ENCODE results near the gene VGLL4. TPM values are rescaled to one million over a fixed set of nuclear protein-coding genes. Genes with fewer than 3 reads are reported as not detected.

VGLL4 gene
- total RNA-seq, 1 experiment from 2014 or later = 46.3 TPM

- intact Hi-C loops (cut with micrococcal nuclease) = no loop called here
- BruUV-seq (replicated peaks) = no TSS peak
- DNase-seq = no peak
- H3K9ac ChIP-seq (ENCODE audit: low read length) = no peak overlapping the region
- no peak overlapping the region for H3K4me2 ChIP-seq (ENCODE audit: low read length)
- no peaks in the 10 kb centered on the region for H3K27me3 ChIP-seq (ENCODE audit: low read length)
- ChIA-PET POLR2A (ENCODE audit: unreplicated experiment) (no interaction called here), CTCF (no interaction called here)
- H4K20me1 ChIP-seq (ENCODE audit: low read length) = peaks cover 41% of the 10 kb centered on the region; the same call in 1 of the 2 replicates
- H3K36me3 ChIP-seq (ENCODE audit: low read depth, low read length) = peaks cover 5% of the 10 kb centered on the region; the same call in 1 of the 2 replicates
- H3K9me2 ChIP-seq (replicated peaks; ENCODE audit: low read length) = no peaks in the 10 kb centered on the region
- ATAC-seq = no peak
- no peak overlapping the region for H2AFZ ChIP-seq (ENCODE audit: low read length)
- peaks cover 10% of the 10 kb centered on the region; the same call in 1 of the 2 replicates for H3K4me1 ChIP-seq (ENCODE audit: insufficient read depth, low read length)
- TF ChIP-seq EZH2phosphoT487 (IDR thresholded peaks at IDR 0.05; ENCODE audit: borderline replicate concordance, low read length) = no peak
- no peak for TF ChIP-seq CTCF (conservative IDR thresholded peaks at IDR 0.05; ENCODE audit: low read depth, low read length)
- TF ChIP-seq EZH2 (IDR thresholded peaks at IDR 0.05; ENCODE audit: low read length, unreplicated experiment) = no peak
- no peak overlapping the region for H3K27ac ChIP-seq (ENCODE audit: low read length)
- H3K4me3 ChIP-seq (ENCODE audit: low read length) = no peak overlapping the region
- peaks cover 100% of the 10 kb centered on the region for H3K79me2 ChIP-seq (ENCODE audit: low read length)
- no peaks in the 10 kb centered on the region for H3F3A ChIP-seq (ENCODE audit: low read length, unreplicated experiment)
- no peaks in the 10 kb centered on the region for H3K9me3 ChIP-seq (ENCODE audit: low read length)
Observed at GRCh38 chr3:11589706-11590105, 54.0 kb downstream of the VGLL4 start.

- Histone ChIP-seq H3K27ac (ENCODE audit: low read length) (no peak overlapping the region), H3K27me3 (ENCODE audit: low read length) (no peaks in the 10 kb centered on the region), H3K9me2 (replicated peaks; ENCODE audit: low read length) (no peaks in the 10 kb centered on the region), H3F3A (ENCODE audit: low read length, unreplicated experiment) (no peaks in the 10 kb centered on the region), H3K4me2 (ENCODE audit: low read length) (no peak overlapping the region), H3K4me3 (ENCODE audit: low read length) (no peak overlapping the region), H3K4me1 (ENCODE audit: insufficient read depth, low read length) (peaks cover 10% of the 10 kb centered on the region; the same call in 1 of the 2 replicates), H3K9ac (ENCODE audit: low read length) (no peak overlapping the region), H3K9me3 (ENCODE audit: low read length) (no peaks in the 10 kb centered on the region), H3K36me3 (ENCODE audit: low read depth, low read length) (peaks cover 5% of the 10 kb centered on the region; the same call in 1 of the 2 replicates), H3K79me2 (ENCODE audit: low read length) (peaks cover 100% of the 10 kb centered on the region), H4K20me1 (ENCODE audit: low read length) (peaks cover 32% of the 10 kb centered on the region; the same call in 1 of the 2 replicates), H2AFZ (ENCODE audit: low read length) (no peak overlapping the region)
- intact Hi-C loops (cut with micrococcal nuclease) = no loop called here
- DNase-seq = no peak
- ATAC-seq = no peak
- ChIA-PET CTCF (no interaction called here), POLR2A (ENCODE audit: unreplicated experiment) (no interaction called here)
- no TSS peak for BruUV-seq (replicated peaks)
- no peak for TF ChIP-seq EZH2 (IDR thresholded peaks at IDR 0.05; ENCODE audit: low read length, unreplicated experiment)
- no peak for TF ChIP-seq EZH2phosphoT487 (IDR thresholded peaks at IDR 0.05; ENCODE audit: borderline replicate concordance, low read length)
- no peak for TF ChIP-seq CTCF (conservative IDR thresholded peaks at IDR 0.05; ENCODE audit: low read depth, low read length)
Observed at GRCh38 chr3:11588755-11589154, 55.0 kb downstream of the VGLL4 start.

GRCh38 chr3:11588338-11588737, 55.4 kb downstream of the VGLL4 start:
- no peak for TF ChIP-seq CTCF (conservative IDR thresholded peaks at IDR 0.05; ENCODE audit: low read depth, low read length)
- no peak for TF ChIP-seq EZH2phosphoT487 (IDR thresholded peaks at IDR 0.05; ENCODE audit: borderline replicate concordance, low read length)
- TF ChIP-seq EZH2 (IDR thresholded peaks at IDR 0.05; ENCODE audit: low read length, unreplicated experiment) = no peak
- Histone ChIP-seq H3K79me2 (ENCODE audit: low read length) (peaks cover 100% of the 10 kb centered on the region), H2AFZ (ENCODE audit: low read length) (no peak overlapping the region), H4K20me1 (ENCODE audit: low read length) (peaks cover 32% of the 10 kb centered on the region; the same call in 1 of the 2 replicates), H3K36me3 (ENCODE audit: low read depth, low read length) (peaks cover 5% of the 10 kb centered on the region; the same call in 1 of the 2 replicates), H3K27ac (ENCODE audit: low read length) (no peak overlapping the region), H3K9me3 (ENCODE audit: low read length) (no peaks in the 10 kb centered on the region), H3K9ac (ENCODE audit: low read length) (no peak overlapping the region), H3K9me2 (replicated peaks; ENCODE audit: low read length) (no peaks in the 10 kb centered on the region), H3K4me1 (ENCODE audit: insufficient read depth, low read length) (peaks cover 10% of the 10 kb centered on the region; the same call in 1 of the 2 replicates), H3K27me3 (ENCODE audit: low read length) (no peaks in the 10 kb centered on the region), H3F3A (ENCODE audit: low read length, unreplicated experiment) (no peaks in the 10 kb centered on the region), H3K4me2 (ENCODE audit: low read length) (no peak overlapping the region), H3K4me3 (ENCODE audit: low read length) (no peak overlapping the region)
- intact Hi-C loops (cut with micrococcal nuclease) = no loop called here
- BruUV-seq (replicated peaks) = no TSS peak
- DNase-seq (no peak), ATAC-seq (no peak)
- ChIA-PET POLR2A (ENCODE audit: unreplicated experiment) (no interaction called here), CTCF (no interaction called here)

Data from PC-3 (cell line).